HepG2 (cell line): ENCODE results near the gene STXBP4.

Experiments
- POLR2A ChIP-seq, 2 experiments: IDR thresholded peaks; 2 replicates each; pipeline ENCODE4 v1.6.1; 2011; ENCODE audit warnings: low read depth in 2 of 2, low read length in 2 of 2, mild to moderate bottlenecking in 1 of 2, moderate library complexity in 1 of 2; ENCODE audit not compliant: insufficient read depth in 1 of 2
- ZNF775 ChIP-seq: sonication (generic); formaldehyde crosslinking; IDR thresholded peaks from 2 replicates; pipeline ENCODE4 v1.4.0; 2020; ENCODE audit warnings: missing genetic modification reagents, mild to moderate bottlenecking, moderate library complexity, borderline replicate concordance
- TF ChIP-seq, protein P1 (sequence below): IDR thresholded peaks from 2 replicates; pipeline ENCODE4 v1.6.1; 2016; ENCODE audit warnings: low read depth, missing genetic modification reagents, missing compliant biosample characterization

DNA sequence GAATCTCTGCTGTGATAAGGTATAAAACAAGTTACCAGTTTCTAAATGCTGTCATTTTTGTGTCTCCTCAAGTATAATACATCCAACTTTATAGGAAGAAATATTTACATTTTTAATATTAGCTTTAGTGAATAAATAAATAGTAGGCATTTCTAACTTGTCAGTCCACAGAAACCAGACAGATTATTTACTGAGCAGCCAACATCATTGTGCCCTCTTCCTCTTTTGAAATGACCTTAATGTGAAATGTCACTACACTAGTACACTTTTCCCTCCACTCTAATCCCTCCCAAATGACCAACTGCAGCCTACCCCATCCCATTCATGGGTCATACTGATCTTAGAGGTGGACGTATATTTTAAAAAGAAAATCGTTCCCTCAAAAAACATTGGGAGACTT is 9.2 kb downstream of the STXBP4 start:
- TF ChIP-seq POLR2A (IDR thresholded peaks at IDR 0.05; ENCODE audit: insufficient read depth in 1 of 2, low read depth in 2 of 2, low read length in 2 of 2) (no peak), ZNF775 (CRISPR knock-in tag) (no peak)
- TF ChIP-seq, protein P1, sequence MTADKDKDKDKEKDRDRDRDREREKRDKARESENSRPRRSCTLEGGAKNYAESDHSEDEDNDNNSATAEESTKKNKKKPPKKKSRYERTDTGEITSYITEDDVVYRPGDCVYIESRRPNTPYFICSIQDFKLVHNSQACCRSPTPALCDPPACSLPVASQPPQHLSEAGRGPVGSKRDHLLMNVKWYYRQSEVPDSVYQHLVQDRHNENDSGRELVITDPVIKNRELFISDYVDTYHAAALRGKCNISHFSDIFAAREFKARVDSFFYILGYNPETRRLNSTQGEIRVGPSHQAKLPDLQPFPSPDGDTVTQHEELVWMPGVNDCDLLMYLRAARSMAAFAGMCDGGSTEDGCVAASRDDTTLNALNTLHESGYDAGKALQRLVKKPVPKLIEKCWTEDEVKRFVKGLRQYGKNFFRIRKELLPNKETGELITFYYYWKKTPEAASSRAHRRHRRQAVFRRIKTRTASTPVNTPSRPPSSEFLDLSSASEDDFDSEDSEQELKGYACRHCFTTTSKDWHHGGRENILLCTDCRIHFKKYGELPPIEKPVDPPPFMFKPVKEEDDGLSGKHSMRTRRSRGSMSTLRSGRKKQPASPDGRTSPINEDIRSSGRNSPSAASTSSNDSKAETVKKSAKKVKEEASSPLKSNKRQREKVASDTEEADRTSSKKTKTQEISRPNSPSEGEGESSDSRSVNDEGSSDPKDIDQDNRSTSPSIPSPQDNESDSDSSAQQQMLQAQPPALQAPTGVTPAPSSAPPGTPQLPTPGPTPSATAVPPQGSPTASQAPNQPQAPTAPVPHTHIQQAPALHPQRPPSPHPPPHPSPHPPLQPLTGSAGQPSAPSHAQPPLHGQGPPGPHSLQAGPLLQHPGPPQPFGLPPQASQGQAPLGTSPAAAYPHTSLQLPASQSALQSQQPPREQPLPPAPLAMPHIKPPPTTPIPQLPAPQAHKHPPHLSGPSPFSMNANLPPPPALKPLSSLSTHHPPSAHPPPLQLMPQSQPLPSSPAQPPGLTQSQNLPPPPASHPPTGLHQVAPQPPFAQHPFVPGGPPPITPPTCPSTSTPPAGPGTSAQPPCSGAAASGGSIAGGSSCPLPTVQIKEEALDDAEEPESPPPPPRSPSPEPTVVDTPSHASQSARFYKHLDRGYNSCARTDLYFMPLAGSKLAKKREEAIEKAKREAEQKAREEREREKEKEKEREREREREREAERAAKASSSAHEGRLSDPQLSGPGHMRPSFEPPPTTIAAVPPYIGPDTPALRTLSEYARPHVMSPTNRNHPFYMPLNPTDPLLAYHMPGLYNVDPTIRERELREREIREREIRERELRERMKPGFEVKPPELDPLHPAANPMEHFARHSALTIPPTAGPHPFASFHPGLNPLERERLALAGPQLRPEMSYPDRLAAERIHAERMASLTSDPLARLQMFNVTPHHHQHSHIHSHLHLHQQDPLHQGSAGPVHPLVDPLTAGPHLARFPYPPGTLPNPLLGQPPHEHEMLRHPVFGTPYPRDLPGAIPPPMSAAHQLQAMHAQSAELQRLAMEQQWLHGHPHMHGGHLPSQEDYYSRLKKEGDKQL, result no peak
